ENCODE data around the gene KIAA0753. TPM values are rescaled to one million over a fixed set of nuclear protein-coding genes. Genes with fewer than 3 reads are reported as not detected.

The KIAA0753 gene
- total RNA-seq, 1 experiment from 2014 or later = 13.0 TPM

GRCh38 chr17:6569370-6570285 is 70.9 kb downstream of the KIAA0753 start:
- intact Hi-C loops (cut with micrococcal nuclease; ENCODE audit: unreplicated experiment) = no loop called here
- POLR2A ChIA-PET = no interaction called here

More at GRCh38 chr17:6569370-6570285, 70.9 kb downstream of the KIAA0753 start:
- Histone ChIP-seq H3K27ac (ENCODE audit: low read length) (no peak overlapping the region), H3K4me1 (ENCODE audit: control insufficient read depth, insufficient read depth, low read length) (no peaks in the 10 kb centered on the region), H3K9me3 (ENCODE audit: control insufficient read depth, insufficient read depth, low read depth, low read length) (no peaks in the 10 kb centered on the region), H3K4me3 (ENCODE audit: low read depth in 2 of 2, low read length in 2 of 2) (no peak overlapping the region), H3K36me3 (ENCODE audit: control insufficient read depth, insufficient read depth, low read length) (no peaks in the 10 kb centered on the region), H3K27me3 (ENCODE audit: control insufficient read depth, insufficient read depth, low read length) (no peaks in the 10 kb centered on the region)
- CTCF ChIA-PET = no interaction called here
- DNase-seq (ENCODE audit: low read depth, low spot score) = no peak
- TF ChIP-seq REST (IDR thresholded peaks at IDR 0.05; ENCODE audit: insufficient read depth in 1 of 2, low read depth in 2 of 2, low read length in 1 of 2) = no peak
- no peak for TF ChIP-seq POLR2AphosphoS5 (IDR thresholded peaks at IDR 0.05; ENCODE audit: low read depth, low read length)
- no peak for TF ChIP-seq SIN3A (IDR thresholded peaks at IDR 0.05; ENCODE audit: borderline replicate concordance, insufficient read depth, low read depth, low read length)
- TF ChIP-seq TCF7L2 (IDR thresholded peaks at IDR 0.05; ENCODE audit: low read depth, low read length) = no peak
- no peak for TF ChIP-seq CTCF (IDR thresholded peaks at IDR 0.05)
- in situ Hi-C loops (cut with HindIII; ENCODE audit: low pct_unique_long_range_greater_than_20kb, low sequenced_read_pairs) = no loop called here
- no TSS peak for BruUV-seq (replicated peaks)
- ATAC-seq = no peak

All from Panc1 (cell line).